ENCODE data around the gene KPNA4.
"Not testable (repeated sequence)": the region's sequence is repeated elsewhere in the genome, so short reads cannot be mapped to it uniquely, and the experiment has no call there.

The KPNA4 gene

DNA sequence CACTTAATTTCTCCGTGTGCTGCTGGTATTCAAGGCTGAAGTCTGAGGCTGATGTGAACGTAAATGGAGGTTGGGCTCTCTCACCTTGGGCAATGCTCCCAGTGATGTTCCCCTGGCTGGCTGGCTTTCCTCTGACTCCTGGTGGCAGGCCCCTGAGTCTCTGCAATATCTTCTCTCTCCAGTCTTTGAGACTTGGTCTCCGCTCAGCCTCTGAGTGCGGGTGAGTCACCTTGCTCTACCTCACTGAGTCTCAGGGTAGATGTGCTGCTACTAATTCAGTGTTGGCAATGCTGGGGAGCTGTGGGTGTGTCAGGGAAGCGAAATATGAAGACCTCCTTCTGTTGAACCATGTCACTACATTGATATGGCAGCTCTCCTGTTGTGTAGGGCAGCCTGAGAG is 84.4 kb downstream of the KPNA4 start:
- DNase-seq, result no peak

GRCh38 chr3:160479376-160479775 is 86.0 kb downstream of the KPNA4 start:
- no peak for DNase-seq

GRCh38 chr3:160478338-160478737 is 87.0 kb downstream of the KPNA4 start:
- no peak for DNase-seq

GRCh38 chr3:160477750-160478149 is 87.6 kb downstream of the KPNA4 start:
- DNase-seq, result no peak

GRCh38 chr3:160475884-160476283 is 89.5 kb downstream of the KPNA4 start:
- no peak for DNase-seq

GRCh38 chr3:160475153-160475552 is 90.2 kb downstream of the KPNA4 start:
- no peak for DNase-seq

GRCh38 chr3:160474416-160474838 is 90.9 kb downstream of the KPNA4 start:
- no peak for DNase-seq

DNA sequence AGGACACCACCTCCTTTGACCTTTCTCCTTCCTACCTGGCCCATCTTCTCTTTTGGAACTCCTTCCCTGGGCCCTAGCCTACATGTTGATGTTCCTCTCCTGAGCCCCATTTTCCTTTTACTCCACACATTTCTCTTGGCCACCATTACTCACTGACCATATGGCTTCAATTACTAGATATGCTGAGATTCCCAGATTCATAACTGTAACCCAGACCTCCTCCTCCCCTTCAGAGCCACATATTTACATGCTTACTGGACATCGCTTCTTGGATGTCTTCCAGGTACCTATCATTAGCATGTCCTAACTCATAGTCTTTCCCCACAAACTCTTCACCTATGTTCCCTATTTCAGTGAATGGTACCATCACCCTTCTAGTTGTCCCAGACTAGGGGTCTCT is 91.4 kb downstream of the KPNA4 start:
- no peak for DNase-seq

DNA sequence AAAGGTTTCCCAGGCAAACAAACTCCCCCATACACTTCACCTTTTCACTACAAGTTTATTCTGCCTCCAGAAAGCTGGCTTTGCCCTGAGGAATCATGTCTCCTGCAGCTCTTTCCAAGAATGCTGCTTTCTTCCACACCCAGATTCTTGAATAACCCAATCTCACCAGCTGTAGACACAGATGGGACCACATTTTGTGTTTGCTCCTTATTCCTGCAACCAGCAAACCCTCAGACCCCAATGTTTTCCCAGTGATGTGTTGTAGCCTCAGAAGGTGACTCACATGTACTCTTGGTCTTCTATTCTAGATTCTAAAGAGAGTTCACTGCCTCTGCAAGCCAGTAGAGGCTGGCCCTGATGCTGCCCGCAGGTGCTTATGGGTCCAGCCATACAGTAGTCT is 92.2 kb downstream of the KPNA4 start:
- no peak for DNase-seq

GRCh38 chr3:160472344-160472743 is 93.0 kb downstream of the KPNA4 start:
- DNase-seq, result no peak

- DNase-seq, result no peak
Measured at GRCh38 chr3:160471892-160472291, 93.5 kb downstream of the KPNA4 start.

DNA sequence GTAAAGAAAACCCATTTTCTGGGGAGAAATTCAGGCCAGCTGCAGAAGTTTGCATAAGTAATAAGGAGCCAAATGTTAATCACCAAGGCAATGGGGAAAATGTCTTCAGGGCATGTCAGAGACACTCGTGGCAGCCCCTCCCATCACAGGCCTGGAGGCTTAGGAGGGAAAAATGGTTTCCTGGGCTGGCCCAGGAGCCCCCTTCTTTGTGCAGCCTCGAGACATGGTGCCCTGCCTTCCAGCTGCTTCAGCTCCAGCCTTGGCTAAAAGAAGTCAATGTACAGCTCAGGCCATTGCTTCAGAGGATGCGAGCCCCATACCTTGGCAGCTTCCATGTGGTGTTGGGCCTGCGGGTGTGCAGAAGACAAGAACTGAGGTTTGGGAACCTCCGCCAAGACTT is 95.2 kb downstream of the KPNA4 start:
- DNase-seq, result no peak

DNA sequence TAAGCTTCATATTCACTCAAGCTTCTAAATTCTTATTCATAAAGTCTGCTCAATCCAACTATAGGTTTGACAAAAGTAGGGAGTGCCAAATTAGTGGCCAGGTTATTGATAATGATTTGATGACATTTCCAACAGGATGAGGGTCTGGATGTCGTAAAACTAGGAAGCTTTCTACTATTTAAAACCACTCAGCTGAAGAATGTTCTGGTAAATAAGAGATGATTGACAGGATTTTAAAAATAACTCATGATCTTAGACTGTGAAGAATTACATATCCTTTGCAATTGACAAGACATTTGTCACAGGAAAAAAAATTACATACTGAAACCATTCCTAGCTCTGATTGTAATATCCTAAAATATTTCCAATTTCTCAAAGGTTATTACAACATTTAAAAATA is 100.4 kb downstream of the KPNA4 start:
- DNase-seq, result no peak

- DNase-seq, result no peak
Measured at GRCh38 chr3:160464321-160464720, 101.0 kb downstream of the KPNA4 start.

GRCh38 chr3:160460033-160460432 is 105.3 kb downstream of the KPNA4 start:
- DNase-seq, result no peak

DNA sequence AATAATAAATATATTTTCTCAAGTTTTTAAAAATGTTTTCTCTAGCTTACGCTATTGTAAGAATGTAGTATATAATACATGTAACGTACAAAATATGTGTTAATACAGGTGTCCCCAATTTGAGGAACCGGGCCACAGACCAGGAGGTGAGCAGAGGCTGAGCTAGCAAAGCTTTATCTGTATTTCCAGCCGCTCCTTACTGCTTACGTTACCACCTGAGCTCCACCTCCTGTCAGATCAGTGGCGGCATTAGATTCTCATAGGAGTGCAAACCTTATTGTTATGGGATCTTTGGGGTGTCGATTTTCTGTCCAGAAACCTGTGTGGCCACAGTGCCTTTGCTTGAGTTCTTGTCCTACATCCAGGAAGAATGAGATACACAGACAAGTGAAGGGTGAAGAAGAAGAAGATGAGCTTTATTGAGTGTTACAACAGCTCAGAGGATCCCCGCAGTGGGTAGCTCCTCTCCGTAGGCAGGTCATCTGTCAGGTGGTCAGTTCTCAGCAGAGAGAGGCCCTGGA is 105.9 kb downstream of the KPNA4 start:
- no peak for DNase-seq

GRCh38 chr3:160458151-160458550 is 107.2 kb downstream of the KPNA4 start:
- DNase-seq, result no peak

GRCh38 chr3:160455846-160456245 is 109.5 kb downstream of the KPNA4 start:
- DNase-seq, result no peak

DNA sequence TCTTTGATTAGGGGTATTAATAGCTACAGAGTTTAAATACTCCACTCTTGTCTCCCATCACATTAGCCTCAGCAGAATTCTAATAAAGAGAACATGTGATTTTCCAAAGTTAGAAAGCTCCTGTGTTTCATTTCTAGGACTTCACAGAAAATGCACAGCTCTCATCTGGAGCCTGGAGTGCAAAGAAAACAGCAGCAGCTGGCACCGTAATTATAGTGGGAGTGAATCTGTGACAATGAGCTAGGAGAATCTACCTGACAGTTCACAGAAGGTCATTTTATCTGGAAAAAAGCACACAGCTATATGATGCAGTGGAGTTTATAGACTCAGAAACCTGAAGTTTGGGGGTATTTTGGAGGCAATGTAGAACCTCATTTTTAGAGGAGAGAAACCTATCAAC is 110.4 kb downstream of the KPNA4 start:
- no peak for DNase-seq

GRCh38 chr3:160452251-160452650 is 113.1 kb downstream of the KPNA4 start:
- DNase-seq, result not testable (repeated sequence)

DNA sequence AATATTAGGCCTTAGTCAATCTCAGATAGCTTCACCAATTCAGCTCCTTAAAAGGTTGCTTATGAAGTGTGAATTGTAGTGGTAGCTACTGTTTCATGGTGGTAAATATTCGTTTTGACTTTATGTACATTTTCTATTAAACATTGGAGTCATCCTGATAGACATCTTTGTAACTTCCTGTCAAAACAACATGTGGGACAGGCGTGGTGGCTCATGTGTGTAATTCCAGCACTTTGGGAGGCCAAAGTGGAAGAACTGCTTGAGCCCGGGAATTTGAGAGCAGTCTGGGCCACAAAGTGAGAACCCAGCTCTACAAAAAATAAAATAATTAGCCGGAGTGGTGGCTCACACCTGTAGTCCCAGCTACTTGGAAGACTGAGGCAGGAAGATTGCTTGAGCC is 113.8 kb downstream of the KPNA4 start:
- no peak for DNase-seq

DNA sequence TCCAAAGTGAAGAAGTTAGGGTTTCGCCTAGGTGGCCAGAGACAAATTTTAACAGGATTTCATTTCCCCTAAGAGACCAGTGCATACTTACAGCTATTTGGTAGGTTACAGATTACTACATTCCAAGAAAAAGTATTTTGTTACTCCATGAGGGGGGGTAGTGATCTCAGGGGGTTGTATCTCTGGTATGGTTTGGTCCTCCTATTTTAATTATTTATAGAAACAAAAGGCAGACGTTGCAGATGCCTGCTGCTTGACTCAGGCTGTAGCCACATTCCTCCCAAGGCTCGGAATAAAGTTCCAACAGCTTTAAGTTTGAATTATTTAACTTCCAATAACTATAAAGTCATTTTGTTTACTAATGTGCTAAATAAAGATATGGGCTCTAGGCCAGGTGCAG is 114.5 kb downstream of the KPNA4 start:
- no peak for DNase-seq

- DNase-seq, result peak; percentile 99
Measured at GRCh38 chr3:160449636-160450598, 115.5 kb downstream of the KPNA4 start, which contains the start of gene TRIM59. Gene TRIM59 (minus strand): TSS chr3:160449786. CDS start chr3:160439183, 10,603 bp downstream.

GRCh38 chr3:160448845-160449635 is 116.3 kb downstream of the KPNA4 start:
- DNase-seq, result peak; percentile 37
